ENCODE results near the gene TRIP4. TPM values are rescaled to one million over a fixed set of nuclear protein-coding genes. Genes with fewer than 3 reads are reported as not detected.

TRIP4 gene
- total RNA-seq, 1 donor from 2014 or later: 27.5 TPM

DNA sequence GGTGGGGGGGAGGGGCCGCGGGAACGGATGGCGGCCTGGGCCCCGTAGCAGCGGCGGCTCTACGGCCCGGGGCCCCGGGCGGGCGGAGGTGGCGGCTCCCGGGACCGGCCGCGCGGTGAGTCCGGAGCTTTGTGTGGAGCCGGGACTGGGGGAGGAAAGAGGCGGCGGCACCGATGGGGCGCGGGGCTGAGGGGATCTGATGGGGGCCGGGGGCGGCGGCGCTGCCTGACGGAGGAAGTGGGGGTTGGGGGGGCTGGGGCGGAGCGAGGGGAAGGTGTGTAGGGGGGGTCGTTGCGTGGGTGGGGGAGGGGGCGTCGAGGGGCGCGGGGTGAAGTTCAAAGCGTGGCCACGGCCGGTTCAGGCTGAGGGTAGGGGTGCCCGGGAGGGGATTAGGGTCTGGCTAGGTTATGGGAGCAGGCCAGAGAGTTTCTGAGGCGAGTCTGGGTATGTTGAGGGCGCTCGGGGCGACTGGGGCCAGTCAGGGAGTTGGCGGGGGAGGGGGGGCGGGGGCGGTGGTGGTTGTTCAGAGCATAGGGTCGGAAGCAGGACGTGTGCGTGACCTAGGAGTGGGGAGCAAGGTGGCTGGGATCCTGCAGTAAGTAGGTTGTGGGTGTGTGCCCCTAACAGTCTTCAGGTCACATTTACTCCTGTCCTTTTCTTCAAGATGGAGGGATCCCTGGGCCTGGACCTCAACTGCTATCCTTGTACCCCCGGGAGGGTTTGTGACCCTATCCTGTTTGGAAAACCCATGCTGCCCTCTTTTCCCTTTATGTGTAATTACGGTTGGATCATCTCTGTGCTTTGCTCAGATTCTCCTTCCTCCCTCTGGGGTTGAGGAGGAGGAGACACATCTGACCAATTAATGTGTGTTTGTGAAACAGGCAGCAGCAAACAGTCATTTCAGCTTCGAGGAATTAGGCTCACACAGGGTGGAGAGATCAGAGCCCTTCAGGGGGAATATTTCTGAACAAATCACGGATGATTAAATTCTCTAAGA, 73.4 kb downstream of the TRIP4 start:
- Histone ChIP-seq H3K9me3 (no peaks in the 10 kb centered on the region), H3K4me3 (peak overlapping the region; percentile 51), H3K27ac (peak overlapping the region; percentile 78), H3K4me1 (peaks cover 53% of the 10 kb centered on the region), H3K36me3 (no peaks in the 10 kb centered on the region), H3K27me3 (no peaks in the 10 kb centered on the region)
- ATAC-seq (peak; percentile 58), DNase-seq (no peak)
- TF ChIP-seq, protein P1, sequence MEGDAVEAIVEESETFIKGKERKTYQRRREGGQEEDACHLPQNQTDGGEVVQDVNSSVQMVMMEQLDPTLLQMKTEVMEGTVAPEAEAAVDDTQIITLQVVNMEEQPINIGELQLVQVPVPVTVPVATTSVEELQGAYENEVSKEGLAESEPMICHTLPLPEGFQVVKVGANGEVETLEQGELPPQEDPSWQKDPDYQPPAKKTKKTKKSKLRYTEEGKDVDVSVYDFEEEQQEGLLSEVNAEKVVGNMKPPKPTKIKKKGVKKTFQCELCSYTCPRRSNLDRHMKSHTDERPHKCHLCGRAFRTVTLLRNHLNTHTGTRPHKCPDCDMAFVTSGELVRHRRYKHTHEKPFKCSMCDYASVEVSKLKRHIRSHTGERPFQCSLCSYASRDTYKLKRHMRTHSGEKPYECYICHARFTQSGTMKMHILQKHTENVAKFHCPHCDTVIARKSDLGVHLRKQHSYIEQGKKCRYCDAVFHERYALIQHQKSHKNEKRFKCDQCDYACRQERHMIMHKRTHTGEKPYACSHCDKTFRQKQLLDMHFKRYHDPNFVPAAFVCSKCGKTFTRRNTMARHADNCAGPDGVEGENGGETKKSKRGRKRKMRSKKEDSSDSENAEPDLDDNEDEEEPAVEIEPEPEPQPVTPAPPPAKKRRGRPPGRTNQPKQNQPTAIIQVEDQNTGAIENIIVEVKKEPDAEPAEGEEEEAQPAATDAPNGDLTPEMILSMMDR (IDR thresholded peaks at IDR 0.05): peak; percentile 15
- intact Hi-C loops (cut with DNase I): no loop called here

DNA sequence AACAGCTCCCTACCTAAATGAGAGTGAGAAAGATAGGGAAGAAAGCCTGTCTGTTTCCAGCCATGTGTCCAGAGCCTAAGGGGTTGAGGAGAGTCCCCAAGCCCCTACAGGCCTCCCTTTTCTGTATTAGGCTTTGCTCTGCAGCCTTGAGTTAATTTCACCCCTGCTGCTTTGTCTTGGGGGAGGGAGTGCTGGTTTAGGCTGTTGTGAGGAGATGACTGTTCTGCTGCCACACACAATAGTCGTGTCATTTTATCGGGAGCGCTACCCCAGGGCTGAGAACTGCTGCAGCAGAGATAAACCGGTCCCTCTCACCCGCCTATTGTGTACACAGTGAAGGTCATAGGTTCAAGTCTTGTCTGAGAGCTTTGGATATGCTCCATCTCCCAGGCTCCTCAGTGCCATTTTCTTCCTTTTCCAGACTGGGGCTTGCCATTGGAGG, 74.1 kb downstream of the TRIP4 start:
- H3K9me3 ChIP-seq: no peaks in the 10 kb centered on the region
- TF ChIP-seq, protein P1 (IDR thresholded peaks at IDR 0.05): no peak
- intact Hi-C loops (cut with DNase I): no loop called here
- peaks cover 61% of the 10 kb centered on the region for H3K4me1 ChIP-seq
- no peaks in the 10 kb centered on the region for H3K27me3 ChIP-seq
- ATAC-seq (peak; percentile 3), DNase-seq (no peak)
- H3K4me3 ChIP-seq: peak overlapping the region; percentile 51
- H3K27ac ChIP-seq: peak overlapping the region; percentile 67
- no peaks in the 10 kb centered on the region for H3K36me3 ChIP-seq

DNA sequence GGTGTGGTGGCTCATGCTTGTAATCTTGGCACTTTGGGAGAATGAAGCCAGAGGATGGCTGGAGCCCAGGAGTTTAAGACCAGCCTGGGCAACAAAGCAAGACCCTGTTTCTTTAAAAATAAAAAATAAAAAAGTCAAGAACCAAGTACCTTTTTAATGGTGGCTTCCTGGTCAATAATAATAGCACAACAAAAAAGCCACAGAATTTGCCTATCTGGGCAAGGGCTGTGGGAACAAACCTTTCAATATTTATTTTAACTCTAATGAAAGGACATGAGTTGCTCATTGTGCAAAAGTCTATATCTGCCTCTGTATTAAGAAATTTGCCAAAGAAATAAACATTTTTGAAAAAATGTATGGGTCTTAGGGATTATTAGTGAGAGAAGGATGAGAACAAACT, 74.9 kb downstream of the TRIP4 start:
- Histone ChIP-seq H3K9me3 (no peaks in the 10 kb centered on the region), H3K27me3 (no peaks in the 10 kb centered on the region), H3K4me3 (no peak overlapping the region), H3K36me3 (no peaks in the 10 kb centered on the region), H3K27ac (peak overlapping the region; percentile 67), H3K4me1 (peaks cover 68% of the 10 kb centered on the region)
- ATAC-seq (no peak), DNase-seq (no peak)
- intact Hi-C loops (cut with DNase I): no loop called here
- TF ChIP-seq, protein P1 (IDR thresholded peaks at IDR 0.05): no peak

DNA sequence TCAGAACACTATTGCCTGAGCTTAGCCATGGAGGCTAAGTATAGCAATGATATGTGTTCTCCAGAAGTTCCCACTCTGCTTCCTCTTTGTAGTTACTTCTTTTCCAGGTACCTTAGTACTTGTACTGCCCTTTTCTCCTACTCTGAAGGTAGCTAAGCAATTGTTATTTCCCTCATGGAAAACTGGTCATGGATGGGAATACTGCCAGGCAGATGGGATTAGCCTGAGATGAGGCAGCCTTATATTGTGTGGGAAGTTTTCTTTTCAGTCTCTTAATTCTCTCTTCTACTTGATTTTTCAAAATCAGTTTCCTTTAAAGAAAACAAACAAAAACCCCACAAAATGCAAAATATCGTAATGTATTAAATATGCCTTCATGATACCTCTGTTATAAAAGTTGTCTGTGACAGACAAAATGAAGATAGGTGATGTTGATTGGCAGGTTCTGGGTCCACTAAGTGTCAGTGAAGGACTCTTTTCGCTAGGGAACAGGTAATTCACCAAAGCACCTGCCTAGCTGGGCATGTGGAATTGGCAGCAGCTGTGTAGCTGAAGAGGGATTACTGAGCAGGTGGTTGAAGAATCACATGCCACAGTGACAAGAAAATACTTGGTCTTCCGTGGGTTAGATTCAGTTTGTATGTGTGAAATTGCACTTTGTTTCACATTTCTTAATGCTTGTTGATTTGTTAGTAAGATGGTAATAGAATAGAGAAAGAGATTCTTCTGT, 76.8 kb downstream of the TRIP4 start:
- TF ChIP-seq, protein P1 (IDR thresholded peaks at IDR 0.05): no peak
- ATAC-seq (no peak), DNase-seq (no peak)
- Histone ChIP-seq H3K4me1 (peaks cover 69% of the 10 kb centered on the region), H3K27ac (peak overlapping the region; percentile 32), H3K27me3 (no peaks in the 10 kb centered on the region), H3K4me3 (no peak overlapping the region), H3K36me3 (no peaks in the 10 kb centered on the region), H3K9me3 (no peaks in the 10 kb centered on the region)
- intact Hi-C loops (cut with DNase I): no loop called here

DNA sequence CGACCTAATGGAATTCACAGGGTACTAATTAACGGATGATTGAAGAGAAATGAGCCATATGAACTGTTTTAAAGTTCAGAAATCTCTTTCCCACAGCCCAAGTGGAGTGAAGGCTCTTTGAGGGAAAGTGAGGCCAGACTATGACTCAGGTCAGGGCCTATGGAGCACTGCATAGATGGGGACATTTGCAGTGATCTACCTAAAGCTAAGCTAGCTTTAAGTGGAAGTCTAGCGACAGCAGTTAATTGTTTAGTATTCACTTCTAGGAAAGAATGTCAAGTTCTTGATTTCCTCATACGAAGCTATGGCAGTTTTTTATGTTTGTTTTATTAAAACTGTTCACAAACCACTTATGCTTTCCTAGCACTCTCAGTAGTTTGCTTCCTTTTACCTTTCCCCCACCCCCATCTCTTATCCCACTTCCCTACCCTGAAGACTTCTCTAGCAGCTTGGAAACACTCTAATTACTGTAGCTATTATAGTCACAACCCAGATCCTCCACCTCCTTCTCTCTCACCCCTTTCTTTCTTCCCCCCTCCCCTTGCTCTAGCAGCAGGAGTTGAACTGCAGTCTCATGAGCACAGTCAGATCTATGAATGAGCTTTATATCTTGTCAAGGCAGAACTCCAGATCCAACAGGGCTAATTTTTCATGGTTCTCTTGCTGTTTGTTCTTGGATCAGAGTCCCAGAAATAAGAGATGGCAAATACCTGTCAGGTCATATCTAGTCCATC, 78.9 kb downstream of the TRIP4 start:
- Histone ChIP-seq H3K4me1 (peaks cover 60% of the 10 kb centered on the region), H3K27ac (peak overlapping the region; percentile 58), H3K4me3 (no peak overlapping the region), H3K36me3 (no peaks in the 10 kb centered on the region), H3K27me3 (no peaks in the 10 kb centered on the region), H3K9me3 (no peaks in the 10 kb centered on the region)
- intact Hi-C loops (cut with DNase I): no loop called here
- ATAC-seq: peak; percentile 87
- TF ChIP-seq, protein P1 (IDR thresholded peaks at IDR 0.05): no peak
- no peak for DNase-seq
